ENCODE measurements around the gene SYNGR3.
"Not testable (repeated sequence)": the region's sequence is repeated elsewhere in the genome, so short reads cannot be mapped to it uniquely, and the experiment has no call there.

DNA sequence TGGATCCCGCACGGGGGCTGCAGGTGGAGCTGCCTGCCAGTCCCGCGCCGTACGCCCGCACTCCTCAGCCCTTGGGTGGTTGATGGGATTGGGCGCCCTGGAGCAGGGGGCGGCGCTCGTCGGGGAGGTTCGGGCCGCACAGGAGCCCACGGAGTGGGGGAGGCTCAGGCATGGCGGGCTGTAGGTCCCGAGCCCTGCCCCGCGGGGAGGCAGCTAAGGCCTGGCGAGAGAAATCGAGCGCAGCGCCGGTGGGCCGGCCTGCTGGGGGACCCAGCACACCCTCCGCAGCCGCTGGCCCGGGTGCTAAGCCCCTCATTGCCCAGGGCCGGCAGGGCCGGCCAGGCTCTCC is 31.7 kb upstream of the SYNGR3 start:
- not testable (repeated sequence) for TF ChIP-seq EP300, CTCF, POLR2A (IDR thresholded peaks at IDR 0.05)
